AG09309 (cell line): ENCODE results near the gene PLCB4.

Source experiments
- DNase-seq: peaks from one replicate; pipeline ENCODE4 v3.0.0-alpha.2; 2010; ENCODE audit warnings: low read depth
- H3K4me3 ChIP-seq: 2 replicates; pipeline ENCODE4 v1.5.1; 2011; ENCODE audit warnings: mild to moderate bottlenecking, low read depth, low read length, moderate library complexity; ENCODE audit not compliant: control insufficient read depth
- TF ChIP-seq, protein P1 (sequence below): IDR thresholded peaks from 2 replicates; pipeline ENCODE4 v1.5.1; 2011; ENCODE audit warnings: mild to moderate bottlenecking, low read depth, low read length, inconsistent platforms; ENCODE audit not compliant: insufficient read depth, control insufficient read depth; ENCODE audit errors: missing control alignments

Gene PLCB4

DNA sequence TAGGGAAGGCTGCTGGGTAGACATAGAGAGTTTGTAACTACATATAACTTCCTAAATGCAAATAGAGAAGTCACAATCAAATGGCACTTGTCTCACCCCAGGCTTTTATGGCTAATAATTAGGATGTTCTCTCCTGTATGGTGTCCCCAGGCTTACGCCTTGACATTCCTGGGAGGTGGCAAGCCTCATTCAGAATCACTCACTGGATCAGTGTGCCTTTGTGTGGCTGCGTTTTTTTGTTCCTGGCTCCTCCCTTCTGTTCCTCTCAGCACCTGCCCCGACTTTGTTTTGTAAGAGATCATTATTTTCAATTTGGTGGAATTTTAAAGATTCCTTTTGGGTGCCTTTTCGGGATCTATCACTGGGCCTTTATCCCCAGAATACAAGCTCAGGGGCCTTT is 451.2 kb downstream of the PLCB4 start:
- TF ChIP-seq, protein P1, sequence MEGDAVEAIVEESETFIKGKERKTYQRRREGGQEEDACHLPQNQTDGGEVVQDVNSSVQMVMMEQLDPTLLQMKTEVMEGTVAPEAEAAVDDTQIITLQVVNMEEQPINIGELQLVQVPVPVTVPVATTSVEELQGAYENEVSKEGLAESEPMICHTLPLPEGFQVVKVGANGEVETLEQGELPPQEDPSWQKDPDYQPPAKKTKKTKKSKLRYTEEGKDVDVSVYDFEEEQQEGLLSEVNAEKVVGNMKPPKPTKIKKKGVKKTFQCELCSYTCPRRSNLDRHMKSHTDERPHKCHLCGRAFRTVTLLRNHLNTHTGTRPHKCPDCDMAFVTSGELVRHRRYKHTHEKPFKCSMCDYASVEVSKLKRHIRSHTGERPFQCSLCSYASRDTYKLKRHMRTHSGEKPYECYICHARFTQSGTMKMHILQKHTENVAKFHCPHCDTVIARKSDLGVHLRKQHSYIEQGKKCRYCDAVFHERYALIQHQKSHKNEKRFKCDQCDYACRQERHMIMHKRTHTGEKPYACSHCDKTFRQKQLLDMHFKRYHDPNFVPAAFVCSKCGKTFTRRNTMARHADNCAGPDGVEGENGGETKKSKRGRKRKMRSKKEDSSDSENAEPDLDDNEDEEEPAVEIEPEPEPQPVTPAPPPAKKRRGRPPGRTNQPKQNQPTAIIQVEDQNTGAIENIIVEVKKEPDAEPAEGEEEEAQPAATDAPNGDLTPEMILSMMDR: no peak
- no peak for DNase-seq
- no peak overlapping the region for H3K4me3 ChIP-seq

DNA sequence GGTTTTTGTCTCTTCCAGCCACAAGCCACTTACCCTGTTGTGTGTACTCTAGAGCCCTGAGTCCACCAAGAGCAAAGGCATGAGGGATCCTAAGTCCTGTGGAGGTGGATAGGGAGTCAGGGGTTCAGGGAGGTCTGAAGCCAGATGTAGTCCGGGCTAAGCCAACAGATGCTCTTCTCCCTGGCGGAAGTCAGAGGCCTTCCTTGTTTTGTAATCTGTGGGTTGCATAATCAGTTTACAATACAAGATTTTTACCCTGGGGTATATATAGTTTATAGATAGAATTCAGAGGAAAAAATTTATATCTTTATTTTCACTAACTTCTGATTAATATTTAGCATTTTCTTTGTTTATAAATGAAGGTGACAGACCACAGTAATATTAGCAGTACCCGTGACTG is 454.7 kb downstream of the PLCB4 start:
- TF ChIP-seq, protein P1: no peak
- no peak for DNase-seq
- no peak overlapping the region for H3K4me3 ChIP-seq
